GM23338 (cell line): ENCODE measurements around the gene ZFP36L1. TPM values are rescaled to one million over a fixed set of nuclear protein-coding genes. Genes with fewer than 3 reads are reported as not detected.

ENCODE experiments used
- ATAC-seq: fragments of 200-7000 bp; cut with Tn5 transposase; 3 replicates; pipeline ENCODE4 v1.9.1; 2020
- DNase-seq: peaks from one replicate; pipeline ENCODE4 v3.0.0-alpha.2; 2015; ENCODE audit warnings: low spot score
- H2AFZ ChIP-seq: fragments of 200-600 bp; sonication (generic); 2 replicates; pipeline ENCODE4 v1.8.0; 2016; ENCODE audit warnings: antibody characterized with exemption, mild to moderate bottlenecking, moderate library complexity
- H3F3A ChIP-seq: fragments of 200-600 bp; sonication (generic); replicated peaks from 2 replicates; pipeline ENCODE4 v1.8.0; 2017; ENCODE audit warnings: antibody characterized with exemption, mixed run types, low read depth
- H3K27ac ChIP-seq: fragments of 200-600 bp; sonication (generic); 2 replicates; pipeline ENCODE4 v1.6.1; 2016; ENCODE audit warnings: low read depth
- H3K27me3 ChIP-seq: fragments of 200-600 bp; sonication (generic); 2 replicates; pipeline ENCODE4 v1.8.0; 2016; ENCODE audit warnings: mild to moderate bottlenecking, mixed run types, moderate library complexity; ENCODE audit not compliant: insufficient read depth
- H3K36me3 ChIP-seq: fragments of 200-600 bp; sonication (generic); 2 replicates; pipeline ENCODE4 v1.8.0; 2016; ENCODE audit warnings: mild to moderate bottlenecking; ENCODE audit not compliant: insufficient read depth
- H3K4me1 ChIP-seq: fragments of 200-600 bp; sonication (generic); 2 replicates; pipeline ENCODE4 v1.8.0; 2016; ENCODE audit warnings: mild to moderate bottlenecking, moderate library complexity; ENCODE audit not compliant: insufficient read depth
- H3K4me2 ChIP-seq: fragments of 200-600 bp; sonication (generic); 2 replicates; pipeline ENCODE4 v1.7.1; 2017; ENCODE audit warnings: mixed run types
- H3K4me3 ChIP-seq: fragments of 200-600 bp; sonication (generic); 2 replicates; pipeline ENCODE4 v1.6.1; 2016; ENCODE audit warnings: mixed run types
- H3K79me2 ChIP-seq: fragments of 200-600 bp; sonication (generic); replicated peaks from 2 replicates; pipeline ENCODE4 v1.8.0; 2017; ENCODE audit warnings: mild to moderate bottlenecking; ENCODE audit not compliant: insufficient read depth
- H3K9me2 ChIP-seq: fragments of 200-600 bp; sonication (generic); 2 replicates; pipeline ENCODE4 v1.8.0; 2017; ENCODE audit not compliant: insufficient read depth
- H4K20me1 ChIP-seq: fragments of 200-600 bp; sonication (generic); replicated peaks from 2 replicates; pipeline ENCODE4 v1.8.0; 2017; ENCODE audit warnings: mild to moderate bottlenecking; ENCODE audit not compliant: insufficient read depth
- H3K27ac Mint-ChIP-seq: 2 replicates; pipeline ENCODE4 v1.8.0; 2020; ENCODE audit warnings: inconsistent platforms, mild to moderate bottlenecking, moderate library complexity, mixed read lengths
- H3K27me3 Mint-ChIP-seq: 3 replicates; pipeline ENCODE4 v1.8.0; 2022; ENCODE audit warnings: low read depth, mild to moderate bottlenecking, moderate library complexity, mixed read lengths, inconsistent platforms; ENCODE audit not compliant: insufficient read depth, poor library complexity
- H3K36me3 Mint-ChIP-seq: 3 replicates; pipeline ENCODE4 v1.8.0; 2021; ENCODE audit warnings: low read depth, mild to moderate bottlenecking, inconsistent platforms, moderate library complexity, mixed read lengths
- H3K4me1 Mint-ChIP-seq: 3 replicates; pipeline ENCODE4 v1.8.0; 2020; ENCODE audit warnings: mild to moderate bottlenecking, inconsistent platforms, mixed read lengths
- H3K4me3 Mint-ChIP-seq: 3 replicates; pipeline ENCODE4 v1.8.0; 2021; ENCODE audit warnings: moderate library complexity, mild to moderate bottlenecking, inconsistent platforms, mixed read lengths
- H3K9me3 Mint-ChIP-seq: 3 replicates; pipeline ENCODE4 v1.8.0; 2020; ENCODE audit warnings: moderate library complexity, mild to moderate bottlenecking, inconsistent platforms, mixed read lengths
- CREB1 ChIP-seq: fragments of 250-450 bp; sonication (Bioruptor Pico); IDR thresholded peaks from 2 replicates; pipeline ENCODE4 v1.5.0; 2020; ENCODE audit warnings: low read depth, mild to moderate bottlenecking, moderate library complexity
- EZH2 ChIP-seq: fragments of 200-600 bp; sonication (generic); IDR thresholded peaks from one replicate; pipeline ENCODE4 v1.8.0; 2017; ENCODE audit warnings: antibody characterized with exemption, mild to moderate bottlenecking, low read depth; ENCODE audit not compliant: unreplicated experiment
- EZH2phosphoT487 ChIP-seq: fragments of 200-600 bp; sonication (generic); IDR thresholded peaks from one replicate; pipeline ENCODE4 v1.8.1; 2018; ENCODE audit warnings: antibody characterized with exemption; ENCODE audit not compliant: unreplicated experiment
- JUNB ChIP-seq: IDR thresholded peaks from one replicate; pipeline ENCODE4 v1.6.1; 2016; ENCODE audit warnings: antibody characterized with exemption; ENCODE audit not compliant: unreplicated experiment
- NANOG ChIP-seq: IDR thresholded peaks from 2 replicates; pipeline ENCODE4 v1.6.1; 2016; ENCODE audit warnings: antibody characterized with exemption, borderline replicate concordance
- POLR2AphosphoS5 ChIP-seq: IDR thresholded peaks from 2 replicates; pipeline ENCODE4 v1.6.1; 2016; ENCODE audit warnings: antibody characterized with exemption, low read depth
- STAT1 ChIP-seq: IDR thresholded peaks from one replicate; pipeline ENCODE4 v1.6.1; 2016; ENCODE audit warnings: antibody characterized with exemption; ENCODE audit not compliant: unreplicated experiment
- ZNF114 ChIP-seq: fragments of 250-450 bp; sonication (Bioruptor Pico); IDR thresholded peaks from 2 replicates; pipeline ENCODE4 v1.5.0; 2020; ENCODE audit warnings: mild to moderate bottlenecking, moderate library complexity
- ZNF331 ChIP-seq: fragments of 250-450 bp; sonication (Bioruptor Pico); IDR thresholded peaks from 2 replicates; pipeline ENCODE4 v1.5.0; 2020; ENCODE audit warnings: low read depth, mild to moderate bottlenecking, moderate library complexity
- polyA plus RNA-seq: library from polyadenylated mRNA; unstranded; fragments of >200 nt; fragmentation: Nextera tagmentation; extraction: Ambion mirVana; gene quantifications from 2 replicates; pipeline ENCODE4 v1.2.1, GENCODE V29; 2016
- total RNA-seq: library from RNA; depleted of rRNA; stranded (reverse); fragments of >200 nt; shearing (Covaris generic); gene quantifications from 2 replicates; pipeline ENCODE4 v1.2.3, GENCODE V29; 2014
- TF ChIP-seq, protein P1 (sequence below): fragments of 250-450 bp; sonication (Bioruptor Pico); IDR thresholded peaks from 2 replicates; pipeline ENCODE4 v1.5.0; 2020; ENCODE audit warnings: mild to moderate bottlenecking, moderate library complexity
- TF ChIP-seq, protein P2 (sequence below): IDR thresholded peaks from one replicate; pipeline ENCODE4 v1.6.1; 2018; ENCODE audit warnings: antibody characterized with exemption; ENCODE audit not compliant: unreplicated experiment
- TF ChIP-seq, protein P3 (sequence below), 2 experiments: fragments of 200-600 bp in 1 of 2; sonication (generic) in 1 of 2; conservative IDR thresholded peaks; 2 replicates each; pipeline versions ENCODE4 v1.5.1 to v1.6.1; 2016 to 2017; ENCODE audit warnings: antibody characterized with exemption in 2 of 2, low read depth in 2 of 2, mild to moderate bottlenecking in 2 of 2, moderate library complexity in 1 of 2
- TF ChIP-seq, protein P4 (sequence below): IDR thresholded peaks from 2 replicates; pipeline ENCODE4 v1.6.1; 2016; ENCODE audit warnings: antibody characterized with exemption

Gene ZFP36L1
- total and polyA plus RNA-seq, 2 experiments from 2014 or later: 148 to 382 TPM

DNA sequence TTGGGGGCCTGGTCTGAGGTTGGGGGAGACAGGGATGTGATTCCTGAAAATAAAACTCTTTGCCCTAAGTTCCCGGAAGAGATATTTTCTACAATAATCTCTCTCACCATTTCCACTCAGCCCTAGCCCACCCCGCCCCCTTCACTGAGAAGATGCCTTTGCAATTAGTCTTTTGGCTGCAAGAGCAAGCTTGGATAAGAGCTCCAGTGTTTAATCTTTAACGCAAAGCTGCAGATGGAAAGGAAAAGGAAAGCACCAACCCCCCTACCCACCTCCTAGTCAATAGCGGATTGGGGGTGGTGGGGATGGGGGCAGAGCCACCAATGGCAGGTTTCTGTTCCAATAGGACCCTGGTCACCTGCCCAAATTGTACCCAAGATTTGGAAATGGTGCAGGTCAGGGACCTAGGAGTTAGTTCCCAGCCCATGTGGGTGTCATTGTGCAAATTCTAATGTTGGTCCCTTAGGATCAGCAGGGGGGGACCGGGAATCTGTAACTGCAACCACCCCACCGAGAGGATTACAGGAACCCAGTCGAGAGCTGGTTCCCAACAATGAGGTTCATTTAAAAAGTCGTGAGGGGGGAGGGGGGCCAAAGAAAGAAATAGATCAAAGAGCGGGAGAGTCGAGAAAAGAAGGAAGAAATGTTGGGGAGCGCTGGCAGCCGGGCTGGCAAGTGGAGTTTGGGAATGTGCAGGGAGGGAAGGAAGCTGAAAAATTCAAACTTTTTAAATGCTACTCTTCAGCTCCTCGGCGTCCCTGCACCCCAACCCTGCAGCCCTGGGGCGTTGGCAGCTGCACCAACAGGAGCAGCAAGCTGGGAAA, 1.6 kb downstream of the ZFP36L1 start:
- H3K27me3 ChIP-seq: no peaks in the 10 kb centered on the region
- peak overlapping the region; percentile 97 for H3K4me2 ChIP-seq
- peaks cover 28% of the 10 kb centered on the region for H3K36me3 ChIP-seq
- H2AFZ ChIP-seq: no peak overlapping the region
- peak overlapping the region; percentile 92 for H3K4me3 ChIP-seq
- H3K27ac ChIP-seq: peak overlapping the region; percentile 89
- TF ChIP-seq ZNF114 (no peak), JUNB (no peak), EZH2phosphoT487 (no peak), NANOG (no peak), CREB1 (CRISPR knock-in tag) (no peak), EZH2 (no peak), STAT1 (no peak), ZNF331 (CRISPR knock-in tag) (no peak), POLR2AphosphoS5 (no peak)
- TF ChIP-seq, protein P1, sequence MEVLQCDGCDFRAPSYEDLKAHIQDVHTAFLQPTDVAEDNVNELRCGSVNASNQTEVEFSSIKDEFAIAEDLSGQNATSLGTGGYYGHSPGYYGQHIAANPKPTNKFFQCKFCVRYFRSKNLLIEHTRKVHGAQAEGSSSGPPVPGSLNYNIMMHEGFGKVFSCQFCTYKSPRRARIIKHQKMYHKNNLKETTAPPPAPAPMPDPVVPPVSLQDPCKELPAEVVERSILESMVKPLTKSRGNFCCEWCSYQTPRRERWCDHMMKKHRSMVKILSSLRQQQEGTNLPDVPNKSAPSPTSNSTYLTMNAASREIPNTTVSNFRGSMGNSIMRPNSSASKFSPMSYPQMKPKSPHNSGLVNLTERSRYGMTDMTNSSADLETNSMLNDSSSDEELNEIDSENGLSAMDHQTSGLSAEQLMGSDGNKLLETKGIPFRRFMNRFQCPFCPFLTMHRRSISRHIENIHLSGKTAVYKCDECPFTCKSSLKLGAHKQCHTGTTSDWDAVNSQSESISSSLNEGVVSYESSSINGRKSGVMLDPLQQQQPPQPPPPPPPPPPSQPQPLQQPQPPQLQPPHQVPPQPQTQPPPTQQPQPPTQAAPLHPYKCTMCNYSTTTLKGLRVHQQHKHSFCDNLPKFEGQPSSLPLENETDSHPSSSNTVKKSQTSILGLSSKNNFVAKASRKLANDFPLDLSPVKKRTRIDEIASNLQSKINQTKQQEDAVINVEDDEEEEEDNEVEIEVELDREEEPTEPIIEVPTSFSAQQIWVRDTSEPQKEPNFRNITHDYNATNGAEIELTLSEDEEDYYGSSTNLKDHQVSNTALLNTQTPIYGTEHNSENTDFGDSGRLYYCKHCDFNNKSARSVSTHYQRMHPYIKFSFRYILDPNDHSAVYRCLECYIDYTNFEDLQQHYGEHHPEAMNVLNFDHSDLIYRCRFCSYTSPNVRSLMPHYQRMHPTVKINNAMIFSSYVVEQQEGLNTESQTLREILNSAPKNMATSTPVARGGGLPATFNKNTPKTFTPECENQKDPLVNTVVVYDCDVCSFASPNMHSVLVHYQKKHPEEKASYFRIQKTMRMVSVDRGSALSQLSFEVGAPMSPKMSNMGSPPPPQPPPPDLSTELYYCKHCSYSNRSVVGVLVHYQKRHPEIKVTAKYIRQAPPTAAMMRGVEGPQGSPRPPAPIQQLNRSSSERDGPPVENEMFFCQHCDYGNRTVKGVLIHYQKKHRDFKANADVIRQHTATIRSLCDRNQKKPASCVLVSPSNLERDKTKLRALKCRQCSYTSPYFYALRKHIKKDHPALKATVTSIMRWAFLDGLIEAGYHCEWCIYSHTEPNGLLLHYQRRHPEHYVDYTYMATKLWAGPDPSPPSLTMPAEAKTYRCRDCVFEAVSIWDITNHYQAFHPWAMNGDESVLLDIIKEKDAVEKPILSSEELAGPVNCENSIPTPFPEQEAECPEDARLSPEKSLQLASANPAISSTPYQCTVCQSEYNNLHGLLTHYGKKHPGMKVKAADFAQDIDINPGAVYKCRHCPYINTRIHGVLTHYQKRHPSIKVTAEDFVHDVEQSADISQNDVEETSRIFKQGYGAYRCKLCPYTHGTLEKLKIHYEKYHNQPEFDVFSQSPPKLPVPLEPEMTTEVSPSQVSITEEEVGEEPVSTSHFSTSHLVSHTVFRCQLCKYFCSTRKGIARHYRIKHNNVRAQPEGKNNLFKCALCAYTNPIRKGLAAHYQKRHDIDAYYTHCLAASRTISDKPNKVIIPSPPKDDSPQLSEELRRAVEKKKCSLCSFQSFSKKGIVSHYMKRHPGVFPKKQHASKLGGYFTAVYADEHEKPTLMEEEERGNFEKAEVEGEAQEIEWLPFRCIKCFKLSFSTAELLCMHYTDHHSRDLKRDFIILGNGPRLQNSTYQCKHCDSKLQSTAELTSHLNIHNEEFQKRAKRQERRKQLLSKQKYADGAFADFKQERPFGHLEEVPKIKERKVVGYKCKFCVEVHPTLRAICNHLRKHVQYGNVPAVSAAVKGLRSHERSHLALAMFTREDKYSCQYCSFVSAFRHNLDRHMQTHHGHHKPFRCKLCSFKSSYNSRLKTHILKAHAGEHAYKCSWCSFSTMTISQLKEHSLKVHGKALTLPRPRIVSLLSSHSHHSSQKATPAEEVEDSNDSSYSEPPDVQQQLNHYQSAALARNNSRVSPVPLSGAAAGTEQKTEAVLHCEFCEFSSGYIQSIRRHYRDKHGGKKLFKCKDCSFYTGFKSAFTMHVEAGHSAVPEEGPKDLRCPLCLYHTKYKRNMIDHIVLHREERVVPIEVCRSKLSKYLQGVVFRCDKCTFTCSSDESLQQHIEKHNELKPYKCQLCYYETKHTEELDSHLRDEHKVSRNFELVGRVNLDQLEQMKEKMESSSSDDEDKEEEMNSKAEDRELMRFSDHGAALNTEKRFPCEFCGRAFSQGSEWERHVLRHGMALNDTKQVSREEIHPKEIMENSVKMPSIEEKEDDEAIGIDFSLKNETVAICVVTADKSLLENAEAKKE (CRISPR knock-in tag): no peak
- TF ChIP-seq, protein P2, sequence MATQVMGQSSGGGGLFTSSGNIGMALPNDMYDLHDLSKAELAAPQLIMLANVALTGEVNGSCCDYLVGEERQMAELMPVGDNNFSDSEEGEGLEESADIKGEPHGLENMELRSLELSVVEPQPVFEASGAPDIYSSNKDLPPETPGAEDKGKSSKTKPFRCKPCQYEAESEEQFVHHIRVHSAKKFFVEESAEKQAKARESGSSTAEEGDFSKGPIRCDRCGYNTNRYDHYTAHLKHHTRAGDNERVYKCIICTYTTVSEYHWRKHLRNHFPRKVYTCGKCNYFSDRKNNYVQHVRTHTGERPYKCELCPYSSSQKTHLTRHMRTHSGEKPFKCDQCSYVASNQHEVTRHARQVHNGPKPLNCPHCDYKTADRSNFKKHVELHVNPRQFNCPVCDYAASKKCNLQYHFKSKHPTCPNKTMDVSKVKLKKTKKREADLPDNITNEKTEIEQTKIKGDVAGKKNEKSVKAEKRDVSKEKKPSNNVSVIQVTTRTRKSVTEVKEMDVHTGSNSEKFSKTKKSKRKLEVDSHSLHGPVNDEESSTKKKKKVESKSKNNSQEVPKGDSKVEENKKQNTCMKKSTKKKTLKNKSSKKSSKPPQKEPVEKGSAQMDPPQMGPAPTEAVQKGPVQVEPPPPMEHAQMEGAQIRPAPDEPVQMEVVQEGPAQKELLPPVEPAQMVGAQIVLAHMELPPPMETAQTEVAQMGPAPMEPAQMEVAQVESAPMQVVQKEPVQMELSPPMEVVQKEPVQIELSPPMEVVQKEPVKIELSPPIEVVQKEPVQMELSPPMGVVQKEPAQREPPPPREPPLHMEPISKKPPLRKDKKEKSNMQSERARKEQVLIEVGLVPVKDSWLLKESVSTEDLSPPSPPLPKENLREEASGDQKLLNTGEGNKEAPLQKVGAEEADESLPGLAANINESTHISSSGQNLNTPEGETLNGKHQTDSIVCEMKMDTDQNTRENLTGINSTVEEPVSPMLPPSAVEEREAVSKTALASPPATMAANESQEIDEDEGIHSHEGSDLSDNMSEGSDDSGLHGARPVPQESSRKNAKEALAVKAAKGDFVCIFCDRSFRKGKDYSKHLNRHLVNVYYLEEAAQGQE: no peak
- TF ChIP-seq, protein P3, sequence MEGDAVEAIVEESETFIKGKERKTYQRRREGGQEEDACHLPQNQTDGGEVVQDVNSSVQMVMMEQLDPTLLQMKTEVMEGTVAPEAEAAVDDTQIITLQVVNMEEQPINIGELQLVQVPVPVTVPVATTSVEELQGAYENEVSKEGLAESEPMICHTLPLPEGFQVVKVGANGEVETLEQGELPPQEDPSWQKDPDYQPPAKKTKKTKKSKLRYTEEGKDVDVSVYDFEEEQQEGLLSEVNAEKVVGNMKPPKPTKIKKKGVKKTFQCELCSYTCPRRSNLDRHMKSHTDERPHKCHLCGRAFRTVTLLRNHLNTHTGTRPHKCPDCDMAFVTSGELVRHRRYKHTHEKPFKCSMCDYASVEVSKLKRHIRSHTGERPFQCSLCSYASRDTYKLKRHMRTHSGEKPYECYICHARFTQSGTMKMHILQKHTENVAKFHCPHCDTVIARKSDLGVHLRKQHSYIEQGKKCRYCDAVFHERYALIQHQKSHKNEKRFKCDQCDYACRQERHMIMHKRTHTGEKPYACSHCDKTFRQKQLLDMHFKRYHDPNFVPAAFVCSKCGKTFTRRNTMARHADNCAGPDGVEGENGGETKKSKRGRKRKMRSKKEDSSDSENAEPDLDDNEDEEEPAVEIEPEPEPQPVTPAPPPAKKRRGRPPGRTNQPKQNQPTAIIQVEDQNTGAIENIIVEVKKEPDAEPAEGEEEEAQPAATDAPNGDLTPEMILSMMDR (conservative IDR thresholded peaks at IDR 0.05; ENCODE audit: low read depth in 2 of 2): no peak
- TF ChIP-seq, protein P4, sequence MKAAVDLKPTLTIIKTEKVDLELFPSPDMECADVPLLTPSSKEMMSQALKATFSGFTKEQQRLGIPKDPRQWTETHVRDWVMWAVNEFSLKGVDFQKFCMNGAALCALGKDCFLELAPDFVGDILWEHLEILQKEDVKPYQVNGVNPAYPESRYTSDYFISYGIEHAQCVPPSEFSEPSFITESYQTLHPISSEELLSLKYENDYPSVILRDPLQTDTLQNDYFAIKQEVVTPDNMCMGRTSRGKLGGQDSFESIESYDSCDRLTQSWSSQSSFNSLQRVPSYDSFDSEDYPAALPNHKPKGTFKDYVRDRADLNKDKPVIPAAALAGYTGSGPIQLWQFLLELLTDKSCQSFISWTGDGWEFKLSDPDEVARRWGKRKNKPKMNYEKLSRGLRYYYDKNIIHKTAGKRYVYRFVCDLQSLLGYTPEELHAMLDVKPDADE: no peak
- ATAC-seq (no peak), DNase-seq (peak; percentile 43)
- Mint-ChIP-seq H3K27me3 (peaks cover 69% of the 10 kb centered on the region), H3K9me3 (peaks cover 15% of the 10 kb centered on the region), H3K4me3 (peak overlapping the region; percentile 95), H3K36me3 (peaks cover 76% of the 10 kb centered on the region), H3K27ac (peak overlapping the region; percentile 100), H3K4me1 (peaks cover 41% of the 10 kb centered on the region)
- peaks cover 18% of the 10 kb centered on the region for H4K20me1 ChIP-seq
- H3K79me2 ChIP-seq: peaks cover 58% of the 10 kb centered on the region
- peaks cover 3% of the 10 kb centered on the region; the same call in 1 of the 2 replicates for H3K9me2 ChIP-seq
- H3F3A ChIP-seq: peaks cover 40% of the 10 kb centered on the region
- peaks cover 12% of the 10 kb centered on the region; the same call in 1 of the 2 replicates for H3K4me1 ChIP-seq
